Type B pancreatic cell (in vitro differentiated cells): Measurements from ENCODE around the gene IL6R. TPM values are rescaled to one million over a fixed set of nuclear protein-coding genes. Genes with fewer than 3 reads are reported as not detected.
A peak's percentile ranks its signal among the peaks of the same experiment; 100 is the strongest.
"Not testable (repeated sequence)": the region's sequence is repeated elsewhere in the genome, so short reads cannot be mapped to it uniquely, and the experiment has no call there.

Experiments
- DNase-seq: peaks from one replicate; pipeline ENCODE4 v3.0.0; 2021; ENCODE audit warnings: mixed read lengths; ENCODE audit not compliant: unreplicated experiment; ENCODE audit errors: extremely low spot score
- H3K27ac Mint-ChIP-seq: 2 replicates; pipeline ENCODE4 v1.8.0; 2021; ENCODE audit warnings: mild to moderate bottlenecking, mixed read lengths
- H3K27me3 Mint-ChIP-seq: 2 replicates; pipeline ENCODE4 v1.8.0; 2021; ENCODE audit warnings: mixed read lengths
- H3K36me3 Mint-ChIP-seq: 2 replicates; pipeline ENCODE4 v1.8.0; 2021; ENCODE audit warnings: mixed read lengths
- H3K4me1 Mint-ChIP-seq: one replicate; pipeline ENCODE4 v1.8.0; 2021; ENCODE audit warnings: mixed read lengths; ENCODE audit not compliant: unreplicated experiment
- H3K4me3 Mint-ChIP-seq: 2 replicates; pipeline ENCODE4 v1.8.0; 2021; ENCODE audit warnings: mild to moderate bottlenecking, mixed read lengths
- H3K9me3 Mint-ChIP-seq: 2 replicates; pipeline ENCODE4 v1.8.0; 2021; ENCODE audit warnings: mixed read lengths
- long read RNA-seq: library from polyadenylated mRNA; unstranded; transcript quantifications from one replicate; pipeline ENCODE4 v2.0.0, GENCODE V29; 2020
- total RNA-seq: library from RNA; stranded (reverse); gene quantifications from 2 replicates; pipeline ENCODE4 v1.2.1, GENCODE V29; 2021; ENCODE audit warnings: low replicate concordance
- TF ChIP-seq, protein P1 (sequence below): fragments of 200-600 bp; sonication (generic); conservative IDR thresholded peaks from 2 replicates; pipeline ENCODE4 v1.5.0; 2021; ENCODE audit warnings: antibody characterized with exemption, mild to moderate bottlenecking

Gene IL6R
- 7.8 and 12.5 TPM in 2 replicates for total RNA-seq
- long read RNA-seq, partial matches to known transcripts, result 2 of 17 reads
- long read RNA-seq, other reads (novel, unspliced or antisense), result 11 of 17 reads

DNA sequence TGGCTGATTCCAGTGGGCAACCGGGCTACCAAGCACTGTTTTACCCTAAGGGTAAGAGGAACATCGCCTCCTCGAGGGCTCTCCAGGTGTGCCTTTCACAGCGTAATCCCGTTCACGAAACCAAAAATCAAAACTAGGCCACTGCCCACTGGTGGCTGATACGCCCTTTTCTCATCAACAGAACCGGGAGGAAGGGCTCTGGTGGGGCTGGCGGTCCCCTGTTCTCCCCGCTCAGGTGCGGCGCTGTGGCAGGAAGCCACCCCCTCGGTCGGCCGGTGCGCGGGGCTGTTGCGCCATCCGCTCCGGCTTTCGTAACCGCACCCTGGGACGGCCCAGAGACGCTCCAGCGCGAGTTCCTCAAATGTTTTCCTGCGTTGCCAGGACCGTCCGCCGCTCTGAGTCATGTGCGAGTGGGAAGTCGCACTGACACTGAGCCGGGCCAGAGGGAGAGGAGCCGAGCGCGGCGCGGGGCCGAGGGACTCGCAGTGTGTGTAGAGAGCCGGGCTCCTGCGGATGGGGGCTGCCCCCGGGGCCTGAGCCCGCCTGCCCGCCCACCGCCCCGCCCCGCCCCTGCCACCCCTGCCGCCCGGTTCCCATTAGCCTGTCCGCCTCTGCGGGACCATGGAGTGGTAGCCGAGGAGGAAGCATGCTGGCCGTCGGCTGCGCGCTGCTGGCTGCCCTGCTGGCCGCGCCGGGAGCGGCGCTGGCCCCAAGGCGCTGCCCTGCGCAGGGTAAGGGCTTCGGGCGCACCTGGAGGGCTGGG lies at the start of gene IL6R:
Gene IL6R (plus strand): TSS at position 360 of the 763 bp plus-strand sequence. CDS start 287 bp downstream, at position 647.
- H3K36me3 Mint-ChIP-seq, result no peaks in the 10 kb centered on the region

DNA sequence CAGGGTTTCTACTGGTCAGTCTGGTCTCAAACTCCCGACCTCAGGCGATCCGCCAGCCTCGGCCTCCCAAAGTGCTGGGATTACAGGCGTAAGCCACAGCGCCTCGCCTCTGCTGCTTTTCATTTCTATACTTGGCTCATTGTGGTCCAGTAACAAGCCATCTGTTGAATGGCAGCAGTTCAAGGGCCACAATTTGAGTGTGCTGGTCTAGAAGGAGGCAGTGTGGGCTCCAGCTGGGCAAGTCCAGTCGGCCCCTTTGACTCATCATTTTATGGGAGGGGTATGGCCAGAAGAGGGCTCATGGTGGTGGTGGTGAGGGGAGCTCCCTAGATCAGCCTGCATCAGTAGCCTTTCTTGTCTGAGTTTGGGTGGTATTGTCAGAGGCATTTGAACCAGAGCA lies 46.6 kb upstream of the IL6R start:
- H3K27me3 Mint-ChIP-seq, result peaks cover 2% of the 10 kb centered on the region
- DNase-seq, result no peak
- no peaks in the 10 kb centered on the region for H3K36me3 Mint-ChIP-seq
- H3K27ac Mint-ChIP-seq, result no peak overlapping the region
- H3K4me1 Mint-ChIP-seq, result peaks cover 12% of the 10 kb centered on the region
- no peaks in the 10 kb centered on the region for H3K9me3 Mint-ChIP-seq
- H3K4me3 Mint-ChIP-seq, result no peak overlapping the region
- TF ChIP-seq, protein P1, sequence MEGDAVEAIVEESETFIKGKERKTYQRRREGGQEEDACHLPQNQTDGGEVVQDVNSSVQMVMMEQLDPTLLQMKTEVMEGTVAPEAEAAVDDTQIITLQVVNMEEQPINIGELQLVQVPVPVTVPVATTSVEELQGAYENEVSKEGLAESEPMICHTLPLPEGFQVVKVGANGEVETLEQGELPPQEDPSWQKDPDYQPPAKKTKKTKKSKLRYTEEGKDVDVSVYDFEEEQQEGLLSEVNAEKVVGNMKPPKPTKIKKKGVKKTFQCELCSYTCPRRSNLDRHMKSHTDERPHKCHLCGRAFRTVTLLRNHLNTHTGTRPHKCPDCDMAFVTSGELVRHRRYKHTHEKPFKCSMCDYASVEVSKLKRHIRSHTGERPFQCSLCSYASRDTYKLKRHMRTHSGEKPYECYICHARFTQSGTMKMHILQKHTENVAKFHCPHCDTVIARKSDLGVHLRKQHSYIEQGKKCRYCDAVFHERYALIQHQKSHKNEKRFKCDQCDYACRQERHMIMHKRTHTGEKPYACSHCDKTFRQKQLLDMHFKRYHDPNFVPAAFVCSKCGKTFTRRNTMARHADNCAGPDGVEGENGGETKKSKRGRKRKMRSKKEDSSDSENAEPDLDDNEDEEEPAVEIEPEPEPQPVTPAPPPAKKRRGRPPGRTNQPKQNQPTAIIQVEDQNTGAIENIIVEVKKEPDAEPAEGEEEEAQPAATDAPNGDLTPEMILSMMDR, result no peak

More for the DNA sequence above, at the start of gene IL6R:
- H3K4me3 Mint-ChIP-seq, result peak within 1 kb of the TSS; percentile 86
- H3K27me3 Mint-ChIP-seq, result peaks cover 64% of the 10 kb centered on the region
- peak; percentile 77 for DNase-seq
- peaks cover 5% of the 10 kb centered on the region for H3K4me1 Mint-ChIP-seq
- H3K27ac Mint-ChIP-seq, result peak within 1 kb of the TSS; percentile 75
- H3K9me3 Mint-ChIP-seq, result no peaks in the 10 kb centered on the region
- TF ChIP-seq, protein P1, result no peak

DNA sequence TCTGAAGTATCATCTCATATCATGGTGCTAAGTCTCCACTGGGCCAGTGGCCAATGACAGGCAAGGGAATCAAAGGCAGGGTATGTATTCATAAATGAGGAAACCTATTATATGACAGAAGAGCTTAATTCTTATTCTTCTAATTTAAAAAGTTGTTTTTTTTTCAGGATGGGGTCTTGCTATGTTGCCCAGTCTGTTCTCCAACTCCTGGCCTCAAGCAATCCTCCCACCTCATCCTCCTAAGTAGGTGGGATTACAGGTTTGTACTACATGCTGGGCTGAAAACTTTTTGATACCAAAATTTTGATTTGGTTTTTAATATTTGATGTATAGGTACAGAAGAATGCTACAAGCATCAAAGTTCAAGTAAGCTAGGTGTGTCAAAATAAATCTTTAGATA lies 44.9 kb upstream of the IL6R start:
- no peak for DNase-seq
- Mint-ChIP-seq H3K4me1 (no peaks in the 10 kb centered on the region), H3K27ac (no peak overlapping the region), H3K9me3 (no peaks in the 10 kb centered on the region), H3K4me3 (no peak overlapping the region), H3K36me3 (no peaks in the 10 kb centered on the region), H3K27me3 (no peaks in the 10 kb centered on the region)
- TF ChIP-seq, protein P1, result no peak

DNA sequence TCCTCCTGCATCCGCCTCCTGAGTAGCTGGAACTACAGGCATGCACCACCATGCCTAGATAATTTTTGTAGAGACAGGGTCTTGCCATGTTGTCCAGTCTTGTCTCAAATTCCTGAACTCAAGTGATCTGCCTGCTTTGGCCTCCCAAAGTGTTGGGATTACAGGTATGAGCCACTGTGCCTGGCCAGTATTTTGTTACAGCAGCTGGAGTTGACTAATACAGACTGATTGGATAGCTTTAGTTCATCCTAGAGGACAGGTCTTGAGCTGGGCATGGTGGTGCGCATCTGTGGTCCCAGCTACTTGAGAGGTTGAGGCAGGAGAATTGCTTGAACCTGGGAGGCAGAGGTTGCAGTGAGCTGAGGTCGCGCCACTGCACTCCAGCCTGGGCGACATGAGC lies 44.3 kb upstream of the IL6R start:
- not testable (repeated sequence) for H3K36me3 Mint-ChIP-seq, H3K27me3 Mint-ChIP-seq

DNA sequence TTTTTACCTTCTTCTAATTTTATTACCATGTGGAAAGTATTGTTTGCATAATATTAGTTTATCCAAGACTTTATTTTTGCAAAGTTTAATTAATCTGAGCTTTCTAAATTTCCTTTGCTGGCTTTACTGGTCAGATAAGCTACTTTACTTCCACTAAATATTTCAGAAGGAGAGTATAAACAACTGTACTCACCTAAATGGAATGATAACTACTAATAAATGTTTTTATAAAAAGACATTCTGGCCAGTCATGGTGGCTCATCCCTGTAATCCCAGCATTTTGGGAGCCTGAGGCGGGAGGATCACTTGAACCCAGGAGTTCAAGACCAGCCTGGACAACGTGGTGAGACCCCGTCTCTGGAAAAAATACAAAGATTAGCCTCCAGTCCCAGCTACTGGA lies 43.8 kb upstream of the IL6R start:
- Mint-ChIP-seq H3K36me3 (no peaks in the 10 kb centered on the region), H3K4me3 (no peak overlapping the region), H3K27ac (no peak overlapping the region), H3K27me3 (no peaks in the 10 kb centered on the region), H3K4me1 (no peaks in the 10 kb centered on the region), H3K9me3 (no peaks in the 10 kb centered on the region)
- TF ChIP-seq, protein P1, result no peak
- no peak for DNase-seq

More for the DNA sequence above, 44.3 kb upstream of the IL6R start:
- not testable (repeated sequence) for H3K4me1 Mint-ChIP-seq, H3K27ac Mint-ChIP-seq, H3K9me3 Mint-ChIP-seq, DNase-seq, H3K4me3 Mint-ChIP-seq

DNA sequence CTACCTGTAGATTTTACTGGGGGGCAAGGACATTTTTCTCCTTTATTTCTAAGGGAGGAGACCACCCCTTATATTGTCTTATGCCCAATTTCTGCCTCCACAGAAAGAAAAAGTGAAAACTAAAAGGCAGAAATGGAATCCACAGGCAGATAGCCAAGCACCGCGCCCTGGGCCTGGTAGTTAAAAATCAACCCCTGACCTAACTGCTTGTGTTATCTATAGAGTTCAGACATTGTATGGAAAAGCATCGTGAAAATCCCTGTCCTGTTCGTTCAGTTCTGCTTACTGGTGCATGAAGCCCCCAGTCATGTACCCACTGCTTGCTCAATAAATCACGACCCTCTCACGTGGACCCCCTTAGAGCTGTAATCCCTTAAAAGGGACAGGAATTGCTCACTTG lies 33.7 kb upstream of the IL6R start:
- H3K4me3 Mint-ChIP-seq, result no peak overlapping the region
- no peak for DNase-seq
- H3K36me3 Mint-ChIP-seq, result no peaks in the 10 kb centered on the region
- no peaks in the 10 kb centered on the region for H3K27me3 Mint-ChIP-seq
- no peaks in the 10 kb centered on the region for H3K9me3 Mint-ChIP-seq
- no peaks in the 10 kb centered on the region for H3K4me1 Mint-ChIP-seq
- no peak overlapping the region for H3K27ac Mint-ChIP-seq
- TF ChIP-seq, protein P1, result no peak

- H3K27me3 Mint-ChIP-seq, H3K36me3 Mint-ChIP-seq, H3K4me1 Mint-ChIP-seq, DNase-seq, H3K27ac Mint-ChIP-seq, H3K4me3 Mint-ChIP-seq, H3K9me3 Mint-ChIP-seq: not testable (repeated sequence)
Observed at GRCh38 chr1:154373777-154374357, 31.3 kb upstream of the IL6R start.
